Suprapubic skin (tissue), 4 donors: ENCODE results near the gene KRT81.

ENCODE experiments used
- EP300 ChIP-seq: sonication (generic); formaldehyde crosslinking; IDR thresholded peaks from one replicate; pipeline ENCODE4 v1.6.1; 2017; ENCODE audit warnings: antibody characterized with exemption
- POLR2A ChIP-seq, 2 donors: fragments of 450-650 bp; IDR thresholded peaks; one replicate each; pipeline ENCODE4 v1.6.1; 2017; ENCODE audit warnings: antibody characterized with exemption in 2 of 2, mild to moderate bottlenecking in 2 of 2, moderate library complexity in 2 of 2
- POLR2AphosphoS5 ChIP-seq, 3 donors: sonication (generic); formaldehyde crosslinking; IDR thresholded peaks; one replicate each; pipeline ENCODE4 v1.6.1; 2017; ENCODE audit warnings: antibody characterized with exemption in 3 of 3
- TF ChIP-seq, protein P1 (sequence below), 2 donors: fragments of 200-600 bp in 1 of 2; fragments of 450-650 bp in 1 of 2; sonication (generic) in 1 of 2; IDR thresholded peaks; one replicate each; pipeline ENCODE4 v1.5.1; 2016 to 2019; ENCODE audit warnings: antibody characterized with exemption in 2 of 2, mild to moderate bottlenecking in 1 of 2, moderate library complexity in 1 of 2

DNA sequence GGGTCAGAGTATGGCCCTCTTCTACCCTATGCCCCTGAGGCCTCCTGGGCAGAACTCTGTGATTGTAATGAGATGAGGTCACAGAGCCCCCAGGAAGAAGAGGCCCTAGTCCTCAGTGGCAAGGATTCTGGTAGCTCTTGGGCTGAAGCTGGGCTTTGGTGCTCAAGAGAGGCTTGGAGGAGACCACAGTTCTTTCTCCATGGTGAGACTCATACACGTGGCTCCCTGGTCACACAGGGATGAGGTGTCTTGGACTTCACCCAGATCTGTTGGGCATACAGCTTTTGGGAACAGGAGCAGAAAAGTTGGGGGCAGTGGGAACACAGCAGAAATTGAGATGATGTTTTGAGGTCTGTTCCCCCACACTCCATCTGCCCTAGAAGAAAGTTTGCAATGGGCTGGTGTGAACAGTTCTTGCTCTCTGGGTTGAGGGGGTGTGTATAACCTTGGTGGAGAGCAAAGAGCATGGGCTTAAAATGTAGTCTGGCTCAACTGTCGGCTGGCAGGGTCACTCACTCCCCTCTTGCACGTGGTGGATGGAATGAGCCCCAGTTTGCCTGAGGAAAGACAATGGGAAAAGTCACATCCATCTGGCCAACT lies 16.7 kb downstream of the KRT81 start, which contains the start of gene KRT86:
- TF ChIP-seq EP300 (no peak), POLR2A (IDR thresholded peaks at IDR 0.05) (no peak), POLR2AphosphoS5 (IDR thresholded peaks at IDR 0.05) (no peak)
- TF ChIP-seq, protein P1, sequence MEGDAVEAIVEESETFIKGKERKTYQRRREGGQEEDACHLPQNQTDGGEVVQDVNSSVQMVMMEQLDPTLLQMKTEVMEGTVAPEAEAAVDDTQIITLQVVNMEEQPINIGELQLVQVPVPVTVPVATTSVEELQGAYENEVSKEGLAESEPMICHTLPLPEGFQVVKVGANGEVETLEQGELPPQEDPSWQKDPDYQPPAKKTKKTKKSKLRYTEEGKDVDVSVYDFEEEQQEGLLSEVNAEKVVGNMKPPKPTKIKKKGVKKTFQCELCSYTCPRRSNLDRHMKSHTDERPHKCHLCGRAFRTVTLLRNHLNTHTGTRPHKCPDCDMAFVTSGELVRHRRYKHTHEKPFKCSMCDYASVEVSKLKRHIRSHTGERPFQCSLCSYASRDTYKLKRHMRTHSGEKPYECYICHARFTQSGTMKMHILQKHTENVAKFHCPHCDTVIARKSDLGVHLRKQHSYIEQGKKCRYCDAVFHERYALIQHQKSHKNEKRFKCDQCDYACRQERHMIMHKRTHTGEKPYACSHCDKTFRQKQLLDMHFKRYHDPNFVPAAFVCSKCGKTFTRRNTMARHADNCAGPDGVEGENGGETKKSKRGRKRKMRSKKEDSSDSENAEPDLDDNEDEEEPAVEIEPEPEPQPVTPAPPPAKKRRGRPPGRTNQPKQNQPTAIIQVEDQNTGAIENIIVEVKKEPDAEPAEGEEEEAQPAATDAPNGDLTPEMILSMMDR (IDR thresholded peaks at IDR 0.05), result no peak
